Kidney (tissue), 14 donors: ENCODE measurements around the gene OR52H1. TPM values are rescaled to one million over a fixed set of nuclear protein-coding genes. Genes with fewer than 3 reads are reported as not detected.

Experiments used
- DNase-seq, 5 donors: peaks; one replicate each; pipeline ENCODE4 v3.0.0-alpha.2; 2013 to 2020
- FAIRE-seq: peaks from 2 replicates; lab custom pipeline; 2012; peaks lifted over from hg19 to GRCh38; lab: Jason Lieb, UNC
- H3K27ac ChIP-seq, 2 donors: one replicate each; pipeline ENCODE4 v1.7.0; 2013; ENCODE audit warnings: low read depth in 2 of 2, low read length in 2 of 2, inconsistent platforms in 1 of 2
- H3K27me3 ChIP-seq: one replicate; pipeline ENCODE4 v1.7.1; 2013; ENCODE audit warnings: low read length, inconsistent platforms; ENCODE audit not compliant: control insufficient read depth, insufficient read depth
- H3K36me3 ChIP-seq, 3 donors: one replicate each; pipeline versions ENCODE4 v1.7.0 to v1.7.1; 2013; ENCODE audit warnings: low read length in 3 of 3, control low read depth in 1 of 3, inconsistent platforms in 1 of 3; ENCODE audit not compliant: insufficient read depth in 3 of 3, control insufficient read depth in 2 of 3
- H3K4me1 ChIP-seq, 3 donors: one replicate each; pipeline versions ENCODE4 v1.7.0 to v1.7.1; 2013; ENCODE audit warnings: low read length in 3 of 3, inconsistent platforms in 1 of 3, low read depth in 1 of 3; ENCODE audit not compliant: control insufficient read depth in 2 of 3, insufficient read depth in 2 of 3
- H3K4me3 ChIP-seq, 3 donors: one replicate each; pipeline versions ENCODE4 v1.7.0 to v1.8.1; 2013; ENCODE audit warnings: low read length in 3 of 3, control low read depth in 1 of 3, inconsistent platforms in 1 of 3
- H3K9ac ChIP-seq, 3 donors: one replicate each; pipeline versions ENCODE4 v1.7.0 to v1.7.1; 2013; ENCODE audit warnings: low read length in 3 of 3, control low read depth in 1 of 3, inconsistent platforms in 1 of 3
- H3K9me3 ChIP-seq, 3 donors: one replicate each; pipeline versions ENCODE4 v1.7.0 to v1.7.1; 2013; ENCODE audit warnings: low read length in 3 of 3, control low read depth in 1 of 3, inconsistent platforms in 1 of 3; ENCODE audit not compliant: control insufficient read depth in 2 of 3, insufficient read depth in 1 of 3
- intact Hi-C: fragments of 100-400 bp; cut with DNase I; formaldehyde crosslinking; loops from one replicate; pipeline ENCODE4 v1.11.1; 2022
- polyA plus RNA-seq: library from polyadenylated mRNA; stranded (reverse); fragments of 350-450 nt; fragmentation: Illumina TruSeq; extraction: RNeasy Lipid Tissue Mini Kit (QIAGEN cat#74804); gene quantifications from one replicate; pipeline ENCODE4 v1.2.3, GENCODE V29; 2014; ENCODE audit warnings: low read depth, low replicate concordance; ENCODE audit not compliant: insufficient read depth
- total RNA-seq: library from RNA; stranded (reverse); fragmentation: NEBNext Ultra II Directional; extraction: Animal tissue kit (Norgen Biotek cat#: 25700); gene quantifications from one replicate; pipeline ENCODE4 v1.2.1, GENCODE V29; 2021
- TF ChIP-seq, protein P1 (sequence below): IDR thresholded peaks from 3 replicates; pipeline ENCODE4 v1.5.1; 2012; ENCODE audit warnings: mild to moderate bottlenecking, moderate library complexity, borderline replicate concordance; ENCODE audit not compliant: insufficient read depth; ENCODE audit errors: extremely low read depth
- donor health status: control.
- donor health status: control.
- donor health status: control.
- donor health status: control.
- donor health status: control.
- donor health status: DM: yes; HTN: yes; CAD: no.
- donor health status: Normal renal cell carcinoma (clear cell type).

Gene OR52H1
- total and polyA plus RNA-seq, 2 donors from 2014 or later = 0.57 TPM; not detected in 1

DNA sequence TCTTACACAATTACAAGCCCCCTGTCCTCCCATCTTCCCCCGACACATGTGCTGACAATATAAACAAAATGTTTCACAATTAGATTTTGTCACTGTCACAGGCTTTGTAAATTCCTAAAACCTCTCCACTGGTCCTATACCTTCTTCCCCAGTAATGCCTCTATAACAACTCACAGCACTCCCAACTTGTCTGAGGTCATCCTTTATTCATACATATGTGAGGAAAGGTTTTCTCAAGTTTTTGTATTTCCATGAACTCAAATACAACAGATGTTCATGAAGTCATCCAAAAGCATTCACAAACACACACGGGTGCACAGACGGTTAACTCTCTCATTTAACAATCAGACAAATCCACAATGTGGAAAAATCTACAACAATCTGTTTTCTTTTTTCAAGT lies 1.9 kb downstream of the OR52H1 start:
- TF ChIP-seq, protein P1, sequence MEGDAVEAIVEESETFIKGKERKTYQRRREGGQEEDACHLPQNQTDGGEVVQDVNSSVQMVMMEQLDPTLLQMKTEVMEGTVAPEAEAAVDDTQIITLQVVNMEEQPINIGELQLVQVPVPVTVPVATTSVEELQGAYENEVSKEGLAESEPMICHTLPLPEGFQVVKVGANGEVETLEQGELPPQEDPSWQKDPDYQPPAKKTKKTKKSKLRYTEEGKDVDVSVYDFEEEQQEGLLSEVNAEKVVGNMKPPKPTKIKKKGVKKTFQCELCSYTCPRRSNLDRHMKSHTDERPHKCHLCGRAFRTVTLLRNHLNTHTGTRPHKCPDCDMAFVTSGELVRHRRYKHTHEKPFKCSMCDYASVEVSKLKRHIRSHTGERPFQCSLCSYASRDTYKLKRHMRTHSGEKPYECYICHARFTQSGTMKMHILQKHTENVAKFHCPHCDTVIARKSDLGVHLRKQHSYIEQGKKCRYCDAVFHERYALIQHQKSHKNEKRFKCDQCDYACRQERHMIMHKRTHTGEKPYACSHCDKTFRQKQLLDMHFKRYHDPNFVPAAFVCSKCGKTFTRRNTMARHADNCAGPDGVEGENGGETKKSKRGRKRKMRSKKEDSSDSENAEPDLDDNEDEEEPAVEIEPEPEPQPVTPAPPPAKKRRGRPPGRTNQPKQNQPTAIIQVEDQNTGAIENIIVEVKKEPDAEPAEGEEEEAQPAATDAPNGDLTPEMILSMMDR = no peak

DNA sequence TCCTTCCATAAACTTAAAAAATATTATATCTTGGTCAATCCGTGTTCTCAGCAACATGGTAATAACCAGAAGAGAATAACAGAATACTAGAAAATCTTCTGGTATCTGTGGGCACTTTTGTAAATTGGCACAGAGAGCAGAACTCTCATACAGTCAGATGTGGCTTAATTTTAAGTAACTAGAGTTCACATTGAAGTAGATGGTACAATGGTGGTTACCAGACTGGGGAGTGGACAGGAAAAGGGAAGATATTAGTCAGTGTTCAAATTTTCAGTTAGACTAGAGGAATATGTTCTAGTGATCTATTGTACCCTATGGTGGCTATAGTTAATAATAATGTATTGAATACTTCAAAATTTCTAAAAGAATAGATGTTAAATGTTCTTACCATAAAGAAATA lies 6.9 kb downstream of the OR52H1 start:
- H3K27ac ChIP-seq = no peak overlapping the region
- FAIRE-seq = no peak
- no peak overlapping the region for H3K9ac ChIP-seq
- no peak overlapping the region for H3K4me3 ChIP-seq
- intact Hi-C loops = no loop called here
- DNase-seq = no peak
- H3K36me3 ChIP-seq = no peaks in the 10 kb centered on the region
- H3K9me3 ChIP-seq = no peaks in the 10 kb centered on the region
- TF ChIP-seq, protein P1 = no peak
- no peaks in the 10 kb centered on the region for H3K4me1 ChIP-seq
- H3K27me3 ChIP-seq = no peaks in the 10 kb centered on the region

More for the DNA sequence above, 1.9 kb downstream of the OR52H1 start:
- no peak for FAIRE-seq
- H3K27me3 ChIP-seq = no peaks in the 10 kb centered on the region
- H3K9me3 ChIP-seq = no peaks in the 10 kb centered on the region
- no peaks in the 10 kb centered on the region for H3K36me3 ChIP-seq
- no peak overlapping the region for H3K27ac ChIP-seq
- no peak for DNase-seq
- H3K4me3 ChIP-seq = no peak overlapping the region
- intact Hi-C loops = no loop called here
- no peaks in the 10 kb centered on the region for H3K4me1 ChIP-seq
- H3K9ac ChIP-seq = no peak overlapping the region

DNA sequence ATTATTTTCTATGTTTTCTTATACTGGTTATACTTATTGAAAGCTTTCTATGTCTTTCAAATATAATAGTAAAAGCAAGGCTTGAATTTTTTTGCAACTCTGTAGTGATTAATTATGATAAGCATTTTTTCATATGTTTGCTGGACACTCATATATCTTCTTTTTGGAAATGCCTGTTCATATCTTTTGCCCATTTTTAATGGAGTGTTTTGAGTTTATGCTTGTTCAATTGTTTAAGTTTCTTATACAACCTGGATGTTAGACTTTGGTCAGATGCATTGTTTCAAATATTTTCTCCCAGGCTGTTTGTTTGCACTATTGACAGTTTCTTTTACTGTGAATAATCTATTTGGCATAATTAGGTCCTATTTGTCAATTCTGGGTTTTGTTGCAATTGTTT lies 11.9 kb downstream of the OR52H1 start:
- Histone ChIP-seq H3K36me3 (no peaks in the 10 kb centered on the region), H3K9ac (no peak overlapping the region), H3K4me3 (no peak overlapping the region), H3K9me3 (no peaks in the 10 kb centered on the region), H3K27me3 (no peaks in the 10 kb centered on the region), H3K4me1 (no peaks in the 10 kb centered on the region), H3K27ac (no peak overlapping the region)
- FAIRE-seq = no peak
- intact Hi-C loops = no loop called here
- TF ChIP-seq, protein P1 = no peak
- DNase-seq = no peak

DNA sequence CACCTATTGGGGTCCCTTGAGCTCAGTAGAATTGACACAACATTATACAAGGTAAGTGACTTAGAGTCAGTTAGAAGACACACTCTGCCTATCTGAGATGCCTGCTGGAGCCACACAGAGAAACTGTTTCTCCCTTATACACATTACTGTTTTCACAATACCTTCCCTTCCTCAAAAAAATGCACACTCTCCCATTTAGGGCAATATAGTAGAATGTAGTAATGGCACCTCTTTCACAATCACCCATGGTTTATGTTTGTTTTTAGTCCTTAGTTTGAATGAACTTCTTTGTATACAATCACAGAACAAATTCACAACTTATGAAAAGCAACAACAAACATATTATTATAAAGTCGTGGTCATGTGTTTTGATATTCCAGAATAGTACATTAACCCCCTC lies 14.3 kb downstream of the OR52H1 start:
- no peak for FAIRE-seq
- TF ChIP-seq, protein P1 = no peak
- Histone ChIP-seq H3K4me1 (no peaks in the 10 kb centered on the region), H3K9ac (no peak overlapping the region), H3K4me3 (no peak overlapping the region), H3K36me3 (no peaks in the 10 kb centered on the region), H3K27me3 (no peaks in the 10 kb centered on the region), H3K9me3 (no peaks in the 10 kb centered on the region), H3K27ac (no peak overlapping the region)
- no peak for DNase-seq
- intact Hi-C loops = no loop called here
